Measurements from ENCODE around the gene NPB. TPM values are rescaled to one million over a fixed set of nuclear protein-coding genes. Genes with fewer than 3 reads are reported as not detected.

NPB gene
- polyA plus RNA-seq, 2 donors = 0.33 to 0.49 TPM

DNA sequence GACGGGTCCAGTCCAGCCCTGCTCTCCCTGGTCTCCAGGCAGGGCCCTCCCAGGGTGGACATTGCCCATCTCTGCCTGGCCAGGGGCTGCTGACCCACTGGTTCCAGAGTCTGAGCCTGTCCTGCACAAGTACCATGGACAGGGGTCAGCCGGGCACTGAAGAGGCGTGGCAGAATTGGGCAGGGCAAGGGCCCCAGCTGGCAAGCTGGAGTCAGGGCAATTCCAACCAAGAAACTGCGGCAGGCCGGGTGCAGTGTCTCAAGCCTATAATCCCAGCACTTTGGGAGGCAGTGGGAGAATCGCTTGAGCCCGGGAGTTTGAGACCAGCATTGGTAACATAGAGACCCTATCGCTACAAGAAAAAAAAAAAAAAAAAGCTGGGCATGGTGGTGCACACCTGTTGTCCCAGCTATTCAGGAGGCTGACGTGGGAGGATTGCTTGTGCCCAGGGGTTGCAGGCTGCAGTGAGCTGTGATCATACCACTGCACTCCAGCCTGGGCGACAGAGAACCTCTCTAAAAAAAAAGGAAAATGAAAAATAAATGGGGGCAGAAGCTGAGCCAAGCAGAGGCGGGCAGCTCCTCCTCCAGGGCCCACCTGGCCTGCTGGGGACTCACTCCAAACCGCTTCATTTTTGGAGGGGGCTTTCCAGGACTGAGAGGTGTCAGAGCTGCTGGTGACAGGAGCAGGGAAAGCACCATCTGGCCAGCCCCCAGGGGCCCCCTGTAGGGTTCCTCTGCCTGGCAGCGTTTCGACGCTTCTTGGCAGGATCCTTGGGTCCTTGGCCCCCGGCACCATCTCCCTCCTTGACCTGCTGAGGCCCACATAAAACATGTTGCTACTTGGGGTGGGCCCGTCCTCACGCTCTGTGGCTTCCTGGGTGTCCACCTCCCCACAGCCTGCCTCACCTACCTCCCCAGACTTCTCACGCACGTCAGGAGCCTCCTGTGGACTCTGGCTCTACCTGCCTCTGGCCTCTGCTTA, 28.4 kb downstream of the NPB start:
- 59% methylated on average over 20 of the region's 20 CpGs for WGBS, 2 donors
- H3K27me3 ChIP-seq (ENCODE audit: control insufficient read depth in 1 of 2, insufficient read depth in 2 of 2, low read length in 2 of 2) = no peaks in the 10 kb centered on the region

DNA sequence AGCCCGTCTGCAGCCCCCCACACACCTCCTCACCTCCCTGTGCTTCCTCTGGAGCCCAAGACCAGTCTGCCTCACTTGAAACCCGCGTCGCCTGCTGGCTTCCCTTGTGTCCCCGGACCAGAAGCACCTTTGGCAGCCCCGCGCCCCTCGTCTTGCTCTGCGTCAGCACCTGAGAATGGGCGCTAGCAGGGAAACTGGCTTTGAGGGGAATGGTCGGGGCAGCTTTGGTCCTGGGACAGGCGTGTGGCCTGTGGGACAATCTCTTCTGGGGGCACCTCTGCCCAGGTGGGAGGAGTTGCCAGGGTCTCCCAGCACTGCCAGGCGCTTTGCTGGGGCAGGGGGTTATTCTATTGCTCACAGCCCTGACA, 29.1 kb downstream of the NPB start:
- Histone ChIP-seq H3K36me3 (ENCODE audit: control insufficient read depth in 2 of 2, insufficient read depth in 2 of 2, low read length in 1 of 2) (no peaks in the 10 kb centered on the region), H3K4me1 (ENCODE audit: control insufficient read depth in 2 of 2, insufficient read depth in 2 of 2, low read length in 1 of 2) (peaks cover 0 to 12% of the 10 kb centered on the region in 2 donors), H3K27me3 (ENCODE audit: control insufficient read depth in 1 of 2, insufficient read depth in 2 of 2, low read length in 2 of 2) (no peaks in the 10 kb centered on the region), H3K4me3 (ENCODE audit: low read depth in 1 of 2, low read length in 2 of 2) (no peak overlapping the region), H3K9me3 (ENCODE audit: control insufficient read depth in 2 of 2, insufficient read depth in 1 of 2, low read depth in 1 of 2, low read length in 1 of 2) (no peaks in the 10 kb centered on the region), H3K27ac (ENCODE audit: low read depth in 2 of 2, low read length in 1 of 2) (no peak overlapping the region)
- WGBS, 2 donors = 66 to 70% methylated on average over 13 of the region's 13 CpGs

More for the DNA sequence above, 28.4 kb downstream of the NPB start:
- Histone ChIP-seq H3K4me1 (ENCODE audit: control insufficient read depth in 2 of 2, insufficient read depth in 2 of 2, low read length in 1 of 2) (peaks cover 0 to 16% of the 10 kb centered on the region in 2 donors), H3K27ac (ENCODE audit: low read depth in 2 of 2, low read length in 1 of 2) (no peak overlapping the region), H3K4me3 (ENCODE audit: low read depth in 1 of 2, low read length in 2 of 2) (no peak overlapping the region), H3K36me3 (ENCODE audit: control insufficient read depth in 2 of 2, insufficient read depth in 2 of 2, low read length in 1 of 2) (no peaks in the 10 kb centered on the region), H3K9me3 (ENCODE audit: control insufficient read depth in 2 of 2, insufficient read depth in 1 of 2, low read depth in 1 of 2, low read length in 1 of 2) (no peaks in the 10 kb centered on the region)

DNA sequence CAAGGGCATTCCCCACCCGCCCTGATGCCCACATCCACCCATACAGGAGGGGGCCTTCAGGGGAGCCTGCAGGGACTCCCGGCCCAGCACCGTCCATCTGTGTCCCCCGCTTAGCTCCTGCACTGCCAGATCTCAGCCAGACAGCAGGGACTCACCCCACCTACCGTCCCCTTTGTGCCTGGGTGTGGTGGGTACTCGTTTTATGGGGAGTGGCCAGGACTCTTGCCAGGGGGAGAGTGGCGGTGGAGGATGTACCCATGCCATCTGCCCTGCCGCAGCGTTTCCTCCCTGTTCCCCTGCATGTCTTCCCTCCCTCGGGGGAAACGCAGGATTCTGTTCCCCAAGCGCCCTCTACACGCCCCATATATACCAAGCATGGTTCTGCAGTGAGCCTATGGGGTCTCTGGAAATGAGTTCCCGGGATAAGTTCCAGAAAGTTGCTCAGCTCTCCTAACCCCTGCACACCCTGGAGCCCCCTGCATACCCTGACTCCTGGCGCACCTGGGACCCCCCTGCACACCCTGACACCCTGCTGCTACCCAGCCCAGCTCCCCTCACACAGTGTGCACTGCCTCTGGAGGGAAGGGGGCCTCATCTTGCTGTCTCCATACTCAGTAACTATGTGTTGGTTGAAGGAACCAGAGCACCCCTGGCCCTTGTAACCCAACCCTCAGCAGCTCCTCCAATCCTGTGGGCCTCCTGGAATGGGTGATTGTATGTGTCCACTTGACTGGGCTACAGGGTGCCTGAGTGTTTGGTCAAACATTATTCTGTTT, 29.7 kb downstream of the NPB start:
- no peaks in the 10 kb centered on the region for H3K36me3 ChIP-seq (ENCODE audit: control insufficient read depth in 2 of 2, insufficient read depth in 2 of 2, low read length in 1 of 2)
- WGBS, 2 donors = 38 to 40% methylated on average over 15 of the region's 15 CpGs
- no peaks in the 10 kb centered on the region for H3K27me3 ChIP-seq (ENCODE audit: control insufficient read depth in 1 of 2, insufficient read depth in 2 of 2, low read length in 2 of 2)
- H3K4me1 ChIP-seq (ENCODE audit: control insufficient read depth in 2 of 2, insufficient read depth in 2 of 2, low read length in 1 of 2) = peaks cover 0 to 13% of the 10 kb centered on the region in 2 donors
- H3K4me3 ChIP-seq (ENCODE audit: low read depth in 1 of 2, low read length in 2 of 2) = no peak overlapping the region
- no peak overlapping the region for H3K27ac ChIP-seq (ENCODE audit: low read depth in 2 of 2, low read length in 1 of 2)
- no peaks in the 10 kb centered on the region for H3K9me3 ChIP-seq (ENCODE audit: control insufficient read depth in 2 of 2, insufficient read depth in 1 of 2, low read depth in 1 of 2, low read length in 1 of 2)

DNA sequence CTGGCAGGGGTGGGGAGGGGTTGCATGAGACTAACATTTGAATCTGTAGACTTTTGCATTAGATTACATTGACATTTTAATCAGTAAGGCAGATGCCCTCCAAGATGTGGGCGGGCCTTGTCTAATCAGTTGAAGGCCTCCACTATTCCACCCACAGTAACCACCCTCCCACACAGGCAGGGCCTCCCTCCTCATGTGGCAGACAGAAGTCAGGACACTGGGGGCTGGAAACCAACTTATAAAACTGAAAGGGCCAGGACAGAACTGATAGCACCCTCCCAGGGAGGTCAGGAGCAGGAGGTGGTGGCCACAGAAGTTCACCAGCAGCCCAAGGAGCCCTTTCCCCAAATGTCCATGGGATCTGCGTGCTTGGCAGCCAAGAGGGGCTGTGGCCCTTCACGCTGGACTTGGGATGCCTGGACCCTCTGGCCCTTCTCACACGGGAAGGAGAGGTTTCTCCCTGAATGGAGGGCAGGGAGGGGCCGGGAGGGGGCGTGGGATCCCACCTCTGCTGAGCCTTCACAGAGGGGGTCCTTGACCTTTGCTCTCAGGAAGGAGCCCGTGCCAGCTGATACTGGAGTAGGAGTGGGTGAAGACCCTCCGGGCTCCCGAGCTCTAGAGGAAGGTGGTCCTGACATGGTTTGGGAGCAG, 30.4 kb downstream of the NPB start:
- H3K4me1 ChIP-seq (ENCODE audit: control insufficient read depth in 2 of 2, insufficient read depth in 2 of 2, low read length in 1 of 2) = peaks cover 0 to 15% of the 10 kb centered on the region in 2 donors
- 84 to 89% methylated on average over 9 of the region's 9 CpGs for WGBS, 2 donors
- no peaks in the 10 kb centered on the region for H3K9me3 ChIP-seq (ENCODE audit: control insufficient read depth in 2 of 2, insufficient read depth in 1 of 2, low read depth in 1 of 2, low read length in 1 of 2)
- H3K27ac ChIP-seq (ENCODE audit: low read depth in 2 of 2, low read length in 1 of 2) = no peak overlapping the region
- H3K4me3 ChIP-seq (ENCODE audit: low read depth in 1 of 2, low read length in 2 of 2) = no peak overlapping the region
- H3K27me3 ChIP-seq (ENCODE audit: control insufficient read depth in 1 of 2, insufficient read depth in 2 of 2, low read length in 2 of 2) = no peaks in the 10 kb centered on the region
- H3K36me3 ChIP-seq (ENCODE audit: control insufficient read depth in 2 of 2, insufficient read depth in 2 of 2, low read length in 1 of 2) = no peaks in the 10 kb centered on the region

DNA sequence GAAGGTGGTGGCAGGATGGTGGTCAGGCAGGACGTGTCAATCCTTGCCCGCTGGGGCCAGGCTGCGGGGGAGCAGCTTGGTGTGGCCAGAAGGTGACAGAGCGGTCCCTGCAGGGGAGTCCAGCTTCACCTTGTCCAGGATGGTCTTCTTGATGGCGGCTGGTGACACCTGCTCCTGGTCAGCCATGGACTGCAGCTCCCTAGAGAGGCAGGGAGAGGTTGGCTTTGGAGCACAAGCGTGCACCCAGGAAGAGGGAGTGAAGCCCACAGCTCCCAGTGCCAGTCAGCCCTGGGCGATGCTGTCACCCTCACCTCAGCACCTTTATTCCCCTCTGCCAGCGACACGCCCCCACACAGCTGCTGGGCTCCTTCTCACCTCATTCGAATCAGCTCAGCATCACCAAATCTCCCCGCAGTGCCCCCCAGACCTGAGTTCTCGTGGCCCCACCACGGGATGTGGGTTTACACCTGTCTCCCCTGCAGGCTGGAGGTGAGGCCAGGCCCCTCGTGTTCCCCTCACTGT, 31.2 kb downstream of the NPB start:
- no peak overlapping the region for H3K4me3 ChIP-seq (ENCODE audit: low read depth in 1 of 2, low read length in 2 of 2)
- H3K4me1 ChIP-seq (ENCODE audit: control insufficient read depth in 2 of 2, insufficient read depth in 2 of 2, low read length in 1 of 2) = peaks cover 0 to 15% of the 10 kb centered on the region in 2 donors
- 81 to 83% methylated on average over 14 of the region's 14 CpGs for WGBS, 2 donors
- H3K27ac ChIP-seq (ENCODE audit: low read depth in 2 of 2, low read length in 1 of 2) = no peak overlapping the region
- no peaks in the 10 kb centered on the region for H3K27me3 ChIP-seq (ENCODE audit: control insufficient read depth in 1 of 2, insufficient read depth in 2 of 2, low read length in 2 of 2)
- H3K9me3 ChIP-seq (ENCODE audit: control insufficient read depth in 2 of 2, insufficient read depth in 1 of 2, low read depth in 1 of 2, low read length in 1 of 2) = no peaks in the 10 kb centered on the region
- H3K36me3 ChIP-seq (ENCODE audit: control insufficient read depth in 2 of 2, insufficient read depth in 2 of 2, low read length in 1 of 2) = no peaks in the 10 kb centered on the region

DNA sequence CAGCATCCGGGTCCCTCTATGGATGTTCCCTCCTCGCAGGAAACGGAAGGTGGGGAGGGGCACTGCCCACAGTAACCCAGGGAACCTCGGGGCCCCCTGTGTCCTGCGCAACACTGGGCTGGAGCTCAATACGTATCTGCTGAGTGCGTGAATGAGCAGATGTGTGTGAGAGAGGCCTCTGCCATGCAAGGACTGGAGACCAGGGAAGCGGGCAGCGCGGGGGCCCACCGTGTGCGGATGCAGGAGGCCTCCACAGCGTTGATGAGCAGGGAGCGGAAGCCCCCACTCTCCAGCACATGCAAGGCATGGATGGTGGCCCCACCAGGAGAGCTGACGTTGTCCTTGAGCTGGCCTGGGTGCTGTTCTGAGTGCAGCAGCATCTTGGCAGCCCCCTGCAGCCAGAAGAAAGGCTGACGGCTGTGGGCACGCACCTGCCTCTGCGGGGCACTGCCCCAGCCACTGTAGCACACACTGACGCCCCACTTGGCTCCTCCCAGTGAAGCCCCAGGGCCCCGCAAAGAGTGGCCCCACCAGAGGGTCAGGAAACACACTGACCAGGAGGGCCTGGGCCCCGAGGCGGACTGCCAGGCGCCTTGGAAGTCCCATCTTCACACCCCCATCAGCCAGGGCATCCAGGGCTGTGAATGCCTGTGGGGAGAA, 32.2 kb downstream of the NPB start:
- no peak overlapping the region for H3K27ac ChIP-seq (ENCODE audit: low read depth in 2 of 2, low read length in 1 of 2)
- no peaks in the 10 kb centered on the region for H3K27me3 ChIP-seq (ENCODE audit: control insufficient read depth in 1 of 2, insufficient read depth in 2 of 2, low read length in 2 of 2)
- WGBS, 2 donors = 82 to 85% methylated on average over 23 of the region's 23 CpGs
- H3K4me1 ChIP-seq (ENCODE audit: control insufficient read depth in 2 of 2, insufficient read depth in 2 of 2, low read length in 1 of 2) = peaks cover 0 to 6% of the 10 kb centered on the region in 2 donors
- no peaks in the 10 kb centered on the region for H3K36me3 ChIP-seq (ENCODE audit: control insufficient read depth in 2 of 2, insufficient read depth in 2 of 2, low read length in 1 of 2)
- H3K9me3 ChIP-seq (ENCODE audit: control insufficient read depth in 2 of 2, insufficient read depth in 1 of 2, low read depth in 1 of 2, low read length in 1 of 2) = no peaks in the 10 kb centered on the region
- H3K4me3 ChIP-seq (ENCODE audit: low read depth in 1 of 2, low read length in 2 of 2) = no peak overlapping the region

DNA sequence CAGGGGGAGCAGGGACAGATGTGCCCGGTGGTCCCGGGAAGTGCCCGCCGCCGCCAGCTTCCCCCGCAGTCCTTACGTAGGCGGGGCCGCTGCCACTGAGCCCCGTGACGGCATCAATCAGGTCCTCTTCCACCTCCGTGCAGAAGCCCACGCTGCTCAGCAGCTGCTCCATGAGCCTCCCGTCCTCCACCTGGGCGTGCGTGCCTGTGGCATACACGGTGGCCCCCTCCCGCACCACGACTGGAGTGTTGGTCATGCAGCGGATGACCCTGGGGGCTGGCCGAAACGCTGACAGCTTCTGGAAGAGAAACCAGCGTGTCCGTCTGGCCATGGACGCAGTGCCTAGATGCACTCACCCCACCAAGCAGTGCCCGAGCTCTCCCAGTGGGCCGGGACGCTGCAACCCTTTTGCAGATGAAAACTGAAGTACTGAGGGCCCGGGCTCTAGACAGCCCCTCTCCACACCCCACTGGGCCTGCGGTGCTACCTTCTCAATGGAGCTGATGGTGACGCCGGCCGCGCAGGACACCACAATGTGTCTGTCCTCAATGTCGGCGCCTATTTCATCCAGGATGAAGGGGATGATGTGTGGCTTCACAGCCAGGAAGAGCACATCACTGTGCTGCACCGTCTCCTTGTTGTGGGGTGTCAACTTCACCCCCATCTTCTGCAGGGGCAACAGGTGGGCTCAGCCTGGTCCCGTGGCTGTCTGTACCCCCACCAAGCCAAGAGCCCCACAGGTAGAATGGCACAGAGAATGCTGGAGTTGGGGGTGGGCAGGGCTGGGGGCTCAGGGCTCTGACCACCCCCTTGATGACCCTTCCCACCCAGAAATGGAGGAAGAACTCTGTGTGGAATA, 33.0 kb downstream of the NPB start:
- Histone ChIP-seq H3K36me3 (ENCODE audit: control insufficient read depth in 2 of 2, insufficient read depth in 2 of 2, low read length in 1 of 2) (no peaks in the 10 kb centered on the region), H3K27ac (ENCODE audit: low read depth in 2 of 2, low read length in 1 of 2) (no peak overlapping the region)
- 92 to 93% methylated on average over 38 of the region's 38 CpGs for WGBS, 2 donors

DNA sequence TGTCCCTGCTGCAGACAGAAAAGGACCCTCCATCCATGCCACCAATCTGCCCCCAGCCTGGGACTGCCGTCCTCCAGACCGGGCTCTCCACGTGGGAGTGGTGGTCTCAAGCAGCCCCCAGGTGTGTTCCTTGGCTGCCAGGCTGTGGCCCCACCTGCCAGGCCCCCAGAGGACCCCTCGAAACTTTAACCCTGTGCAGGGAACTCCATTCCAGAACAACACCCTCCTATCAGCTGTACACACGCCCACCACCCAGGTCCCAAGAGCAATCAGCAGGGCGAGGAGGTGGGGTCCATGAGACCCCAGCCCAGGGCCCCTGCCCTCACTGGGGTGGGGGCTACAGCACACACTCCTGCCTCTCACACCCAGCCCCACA, 33.7 kb downstream of the NPB start:
- H3K9me3 ChIP-seq (ENCODE audit: control insufficient read depth in 2 of 2, insufficient read depth in 1 of 2, low read depth in 1 of 2, low read length in 1 of 2) = no peaks in the 10 kb centered on the region
- H3K27ac ChIP-seq (ENCODE audit: low read depth in 2 of 2, low read length in 1 of 2) = no peak overlapping the region
- no peaks in the 10 kb centered on the region for H3K36me3 ChIP-seq (ENCODE audit: control insufficient read depth in 2 of 2, insufficient read depth in 2 of 2, low read length in 1 of 2)
- H3K27me3 ChIP-seq (ENCODE audit: control insufficient read depth in 1 of 2, insufficient read depth in 2 of 2, low read length in 2 of 2) = no peaks in the 10 kb centered on the region
- 87 to 89% methylated on average over 6 of the region's 6 CpGs for WGBS, 2 donors
- H3K4me3 ChIP-seq (ENCODE audit: low read depth in 1 of 2, low read length in 2 of 2) = no peak overlapping the region
- peaks cover 0 to 12% of the 10 kb centered on the region in 2 donors for H3K4me1 ChIP-seq (ENCODE audit: control insufficient read depth in 2 of 2, insufficient read depth in 2 of 2, low read length in 1 of 2)

More for the DNA sequence above, 33.0 kb downstream of the NPB start:
- no peak overlapping the region for H3K4me3 ChIP-seq (ENCODE audit: low read depth in 1 of 2, low read length in 2 of 2)
- H3K4me1 ChIP-seq (ENCODE audit: control insufficient read depth in 2 of 2, insufficient read depth in 2 of 2, low read length in 1 of 2) = peaks cover 0 to 12% of the 10 kb centered on the region in 2 donors
- no peaks in the 10 kb centered on the region for H3K27me3 ChIP-seq (ENCODE audit: control insufficient read depth in 1 of 2, insufficient read depth in 2 of 2, low read length in 2 of 2)
- H3K9me3 ChIP-seq (ENCODE audit: control insufficient read depth in 2 of 2, insufficient read depth in 1 of 2, low read depth in 1 of 2, low read length in 1 of 2) = no peaks in the 10 kb centered on the region

Data from esophagus (tissue), 2 donors.